ENCODE results near the gene SCMH1.

SCMH1 gene

GRCh38 chr1:41241749-41242341 is at the start of gene SCMH1:
Gene SCMH1 (minus strand): TSS chr1:41242306. CDS start chr1:41186133, 56,173 bp downstream.
- DNase-seq (ENCODE audit: extremely low read depth in 1 of 2, low read depth in 1 of 2), result peak in 1 of 2 donors; percentile 44

- DNase-seq (ENCODE audit: extremely low read depth in 1 of 2, low read depth in 1 of 2), result no peak
Measured at GRCh38 chr1:41291195-41291594, 49.1 kb upstream of the SCMH1 start.

GRCh38 chr1:41289196-41289595 is 47.1 kb upstream of the SCMH1 start:
- DNase-seq (ENCODE audit: extremely low read depth in 1 of 2, low read depth in 1 of 2), result no peak

DNA sequence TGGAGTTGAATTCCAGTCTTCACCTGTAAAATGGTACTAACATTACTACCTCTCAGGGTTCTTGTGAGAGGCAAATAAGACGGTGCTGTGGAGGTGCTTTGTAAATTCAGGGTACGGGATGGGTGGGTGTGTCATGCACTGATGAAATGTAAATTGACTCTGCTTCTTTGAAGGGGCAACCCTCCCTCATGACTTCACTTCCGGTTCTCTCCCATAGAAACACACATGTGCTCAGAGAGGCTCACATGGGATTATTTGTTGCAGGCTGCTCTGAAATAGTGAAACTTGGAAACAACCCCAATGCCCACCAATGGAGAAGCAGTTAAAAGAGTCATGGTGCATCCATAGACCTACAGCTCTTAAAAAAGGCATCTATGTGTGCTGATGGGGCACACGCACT is 44.9 kb upstream of the SCMH1 start:
- DNase-seq (ENCODE audit: extremely low read depth in 1 of 2, low read depth in 1 of 2), result no peak

DNA sequence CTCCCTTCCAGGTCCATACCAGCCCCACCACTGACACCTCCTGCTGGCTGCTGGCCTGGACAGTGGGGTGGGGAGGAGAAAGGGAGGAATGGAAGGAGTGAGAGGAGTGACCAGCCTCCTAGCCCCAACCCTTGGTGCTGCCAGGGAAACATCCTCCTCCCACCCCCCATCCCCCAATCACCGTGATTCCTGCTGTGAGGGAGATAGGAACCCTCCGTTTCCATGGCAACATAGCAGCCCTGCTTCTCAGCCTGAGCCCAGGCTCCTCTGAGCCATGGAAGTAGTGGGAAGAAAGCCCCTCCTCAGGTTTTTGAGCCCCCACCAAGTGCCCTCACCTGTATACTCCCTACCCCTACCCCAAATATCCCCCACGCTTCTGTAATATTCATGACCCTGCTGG is 44.4 kb upstream of the SCMH1 start:
- no peak for DNase-seq (ENCODE audit: extremely low read depth in 1 of 2, low read depth in 1 of 2)

GRCh38 chr1:41285818-41286217 is 43.7 kb upstream of the SCMH1 start:
- DNase-seq (ENCODE audit: extremely low read depth in 1 of 2, low read depth in 1 of 2), result no peak

DNA sequence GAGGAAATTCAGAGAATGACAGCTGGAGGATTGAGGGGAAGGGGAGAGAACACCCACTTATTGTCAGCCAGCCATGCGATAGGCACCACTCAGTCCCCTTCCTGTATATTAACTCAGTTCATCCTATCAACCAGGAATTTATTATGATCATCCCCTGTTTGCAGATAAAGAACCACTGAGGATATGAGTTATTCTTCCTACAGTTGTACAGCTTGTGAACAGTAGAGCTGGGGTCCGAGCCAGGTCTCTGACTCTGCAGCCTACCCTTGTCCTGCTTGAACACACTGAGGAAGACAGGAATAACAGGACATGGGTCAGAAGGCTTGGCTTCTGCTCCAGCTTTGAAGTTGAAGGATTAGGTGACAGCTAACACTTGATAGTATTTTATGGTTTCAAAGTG is 42.0 kb upstream of the SCMH1 start:
- no peak for DNase-seq (ENCODE audit: extremely low read depth in 1 of 2, low read depth in 1 of 2)

- DNase-seq (ENCODE audit: extremely low read depth in 1 of 2, low read depth in 1 of 2), result no peak
Measured at GRCh38 chr1:41282679-41283317, 40.7 kb upstream of the SCMH1 start.

- DNase-seq (ENCODE audit: extremely low read depth in 1 of 2, low read depth in 1 of 2), result no peak
Measured at GRCh38 chr1:41281334-41281733, 39.2 kb upstream of the SCMH1 start.

- DNase-seq (ENCODE audit: extremely low read depth in 1 of 2, low read depth in 1 of 2), result no peak
Measured at GRCh38 chr1:41280202-41281032, 38.3 kb upstream of the SCMH1 start.

- no peak for DNase-seq (ENCODE audit: extremely low read depth in 1 of 2, low read depth in 1 of 2)
Measured at GRCh38 chr1:41278076-41278475, 36.0 kb upstream of the SCMH1 start.

- no peak for DNase-seq (ENCODE audit: extremely low read depth in 1 of 2, low read depth in 1 of 2)
Measured at GRCh38 chr1:41277371-41277975, 35.4 kb upstream of the SCMH1 start.

DNA sequence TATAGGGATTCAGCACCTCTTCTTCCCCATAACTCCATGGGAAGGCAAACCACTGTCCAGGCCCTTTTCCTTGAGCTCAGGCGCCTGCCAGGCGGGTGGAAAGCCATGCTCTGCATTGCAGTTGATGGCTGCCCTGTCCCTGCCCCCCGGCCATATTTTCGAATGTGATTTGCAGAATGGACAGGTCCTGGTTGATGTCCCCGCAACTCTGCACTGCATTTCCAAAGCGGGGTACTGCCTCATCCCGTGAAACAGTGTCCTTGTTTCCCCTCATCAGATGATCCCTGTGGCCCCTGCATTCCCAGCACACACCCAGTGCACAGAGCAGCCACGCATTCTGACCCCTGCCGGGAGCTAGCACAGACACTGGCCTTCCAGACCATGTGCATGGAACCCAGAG is 33.7 kb upstream of the SCMH1 start:
- DNase-seq (ENCODE audit: extremely low read depth in 1 of 2, low read depth in 1 of 2), result no peak

DNA sequence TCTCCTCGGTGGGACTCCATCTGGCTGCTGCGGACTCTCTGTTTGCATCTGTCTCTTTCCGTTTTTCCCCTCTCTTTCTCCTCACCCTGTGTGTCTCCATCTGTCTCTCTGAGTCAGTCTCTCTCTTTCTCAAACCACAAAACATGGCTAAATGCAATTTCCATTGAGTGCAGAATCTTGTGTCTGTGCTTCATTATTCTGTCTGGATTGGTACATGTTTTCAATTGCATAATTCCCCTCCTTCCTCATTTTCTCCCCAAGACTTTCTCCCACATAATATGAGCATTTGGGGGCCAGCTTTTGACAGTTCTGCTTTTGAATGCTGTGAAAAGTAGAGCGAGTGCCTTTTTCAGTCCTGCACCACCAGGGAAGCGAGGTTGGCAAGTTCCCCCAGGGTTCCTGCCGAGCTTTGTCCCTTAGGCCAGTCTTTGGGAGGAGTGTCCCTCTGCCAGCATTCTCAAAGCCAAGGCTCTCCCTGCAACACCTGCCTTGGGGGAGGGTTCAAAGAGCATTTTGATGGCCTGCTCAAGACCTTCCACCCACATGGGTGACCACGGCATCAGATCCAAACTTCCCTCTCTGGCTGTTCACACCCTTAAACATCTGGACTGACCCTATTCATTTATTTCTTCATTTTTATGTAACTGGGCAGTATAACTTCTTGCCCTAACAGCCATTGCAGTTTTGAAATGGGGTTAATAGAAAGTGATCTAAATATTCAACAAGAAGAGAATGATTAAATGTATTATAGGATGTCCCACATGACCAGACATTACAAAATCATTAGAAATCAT is 32.8 kb upstream of the SCMH1 start:
- no peak for DNase-seq (ENCODE audit: extremely low read depth in 1 of 2, low read depth in 1 of 2)

- no peak for DNase-seq (ENCODE audit: extremely low read depth in 1 of 2, low read depth in 1 of 2)
Measured at GRCh38 chr1:41272601-41273000, 30.5 kb upstream of the SCMH1 start.

DNA sequence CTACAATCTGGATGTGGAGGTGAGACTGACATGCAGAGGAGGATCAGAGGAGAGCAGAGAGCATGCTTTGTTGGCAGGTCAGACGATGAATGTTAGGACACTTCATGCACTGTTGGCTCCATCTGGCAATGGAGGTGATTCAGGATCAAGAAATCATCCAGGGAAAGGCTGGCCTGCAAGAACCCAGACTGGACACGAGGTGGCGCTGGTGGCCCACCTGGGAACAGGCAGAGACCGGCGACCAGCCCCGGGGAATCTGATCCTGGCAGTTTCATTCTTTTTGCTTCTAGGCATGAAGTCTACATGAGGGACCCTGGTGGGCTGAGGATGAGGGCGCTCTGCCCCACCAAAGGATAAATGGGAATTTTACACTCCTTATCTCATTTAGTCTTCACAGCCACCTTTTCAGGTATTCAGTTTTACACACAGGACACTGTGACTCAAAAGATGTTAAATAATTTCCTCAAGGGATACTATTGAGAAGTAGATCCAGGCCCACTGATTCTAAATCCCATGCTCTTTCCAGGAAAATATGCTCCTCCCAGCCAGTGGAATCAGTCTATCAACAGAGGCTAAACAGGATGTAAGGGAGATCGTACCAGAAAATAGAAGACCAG is 26.2 kb upstream of the SCMH1 start:
- DNase-seq (ENCODE audit: extremely low read depth in 1 of 2, low read depth in 1 of 2), result peak; percentile 19 to 50

DNA sequence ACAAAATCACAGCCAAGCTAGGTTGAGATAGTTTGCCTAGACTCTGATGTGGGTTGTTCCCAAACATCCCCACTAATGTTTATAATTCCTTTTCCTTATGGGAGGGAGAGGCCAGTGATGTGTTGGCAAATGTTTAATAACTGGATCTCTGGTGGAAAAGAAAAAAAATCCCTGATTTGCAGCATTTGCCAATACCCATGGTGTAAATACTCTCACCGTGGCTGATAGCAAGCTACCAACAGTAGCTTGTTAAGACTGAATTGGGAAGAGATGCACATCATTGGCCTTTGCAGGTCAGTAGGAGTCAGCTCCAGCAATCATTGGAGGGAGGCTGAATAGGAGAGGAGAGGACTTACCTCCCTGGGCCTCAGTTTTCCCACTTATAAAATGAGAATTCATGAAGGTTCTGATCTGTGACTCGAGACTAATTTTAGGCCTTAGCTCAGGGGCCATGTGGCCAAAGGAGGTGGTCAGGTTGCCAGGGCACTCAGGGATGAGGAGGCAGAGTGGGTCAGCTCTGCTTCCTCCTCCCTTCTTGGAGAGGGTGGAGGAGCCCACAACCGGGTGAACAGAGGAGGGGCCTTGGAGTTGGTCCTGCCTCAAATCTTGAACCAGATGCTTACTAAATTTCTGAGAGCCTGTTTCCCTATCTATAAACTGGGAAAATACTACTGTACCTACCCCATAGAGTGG is 20.0 kb upstream of the SCMH1 start:
- DNase-seq (ENCODE audit: extremely low read depth in 1 of 2, low read depth in 1 of 2), result no peak

GRCh38 chr1:41260768-41261167 is 18.7 kb upstream of the SCMH1 start:
- DNase-seq (ENCODE audit: extremely low read depth in 1 of 2, low read depth in 1 of 2), result no peak

- no peak for DNase-seq (ENCODE audit: extremely low read depth in 1 of 2, low read depth in 1 of 2)
Measured at GRCh38 chr1:41259221-41259620, 17.1 kb upstream of the SCMH1 start.

DNA sequence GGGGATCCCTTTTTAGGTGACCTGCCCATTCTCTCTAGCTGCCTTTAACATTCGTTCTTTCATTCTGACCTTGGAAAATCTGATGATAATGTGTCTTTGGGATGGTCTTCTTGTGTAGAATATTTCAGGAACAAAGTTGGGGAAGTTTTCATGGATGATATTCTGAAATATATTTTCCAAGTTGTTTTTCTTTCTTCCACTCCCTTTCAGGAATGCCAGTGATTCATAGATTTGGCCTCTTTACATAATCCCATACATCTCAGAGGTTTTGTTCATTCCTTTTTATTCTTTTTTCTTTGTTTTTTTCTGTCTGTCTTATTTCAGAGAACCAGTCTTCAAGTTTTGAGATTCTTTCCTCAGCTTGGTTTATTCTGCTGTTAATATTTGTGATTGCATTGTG is 13.9 kb upstream of the SCMH1 start:
- no peak for DNase-seq (ENCODE audit: extremely low read depth in 1 of 2, low read depth in 1 of 2)
